HepG2 (cell line): ENCODE measurements around the gene EMP2. TPM values are rescaled to one million over a fixed set of nuclear protein-coding genes. Genes with fewer than 3 reads are reported as not detected.

Experiments used
- BCLAF1 ChIP-seq: fragments of 450-650 bp; IDR thresholded peaks from 2 replicates; pipeline ENCODE4 v1.6.1; 2017; ENCODE audit warnings: mild to moderate bottlenecking
- DPF2 ChIP-seq: sonication (generic); formaldehyde crosslinking; IDR thresholded peaks from 2 replicates; pipeline ENCODE4 v1.4.0; 2020; ENCODE audit warnings: mild to moderate bottlenecking, low read depth, missing genetic modification reagents, borderline replicate concordance
- FOSL2 ChIP-seq: sonication (generic); formaldehyde crosslinking; IDR thresholded peaks from 2 replicates; pipeline ENCODE4 v1.4.0; 2020; ENCODE audit warnings: missing genetic modification reagents
- GLI4 ChIP-seq: sonication (generic); formaldehyde crosslinking; IDR thresholded peaks from 2 replicates; pipeline ENCODE4 v1.5.1; 2020; ENCODE audit warnings: missing genetic modification reagents, mild to moderate bottlenecking, moderate library complexity, borderline replicate concordance
- HNRNPLL ChIP-seq: fragments of 200-400 bp; formaldehyde crosslinking; IDR thresholded peaks from 2 replicates; pipeline ENCODE4 v1.6.1; 2017; ENCODE audit warnings: mild to moderate bottlenecking, low read depth, low read length; ENCODE audit not compliant: poor library complexity, severe bottlenecking
- JUN ChIP-seq: sonication (generic); formaldehyde crosslinking; IDR thresholded peaks from 2 replicates; pipeline ENCODE4 v1.4.0; 2020; ENCODE audit warnings: mild to moderate bottlenecking, missing genetic modification reagents
- JUND ChIP-seq: sonication (generic); formaldehyde crosslinking; IDR thresholded peaks from 2 replicates; pipeline ENCODE4 v1.8.0; 2022; ENCODE audit warnings: mild to moderate bottlenecking, missing genetic modification reagents
- MEIS2 ChIP-seq: sonication (generic); formaldehyde crosslinking; IDR thresholded peaks from 2 replicates; pipeline ENCODE4 v1.9.0; 2021; ENCODE audit warnings: mild to moderate bottlenecking, missing genetic modification reagents
- RFX3 ChIP-seq: IDR thresholded peaks from 2 replicates; pipeline ENCODE4 v1.6.1; 2016; ENCODE audit warnings: missing biosample characterization, missing genetic modification reagents
- SETDB1 ChIP-seq: sonication (generic); formaldehyde crosslinking; IDR thresholded peaks from 2 replicates; pipeline ENCODE4 v1.5.1; 2020; ENCODE audit warnings: missing genetic modification reagents, mild to moderate bottlenecking, borderline replicate concordance
- SSRP1 ChIP-seq: IDR thresholded peaks from 2 replicates; pipeline ENCODE4 v1.6.1; 2016; ENCODE audit warnings: control low read depth
- THAP7 ChIP-seq: sonication (generic); formaldehyde crosslinking; IDR thresholded peaks from 2 replicates; pipeline ENCODE4 v1.8.1; 2023; ENCODE audit warnings: mild to moderate bottlenecking, missing genetic modification reagents
- TRIM24 ChIP-seq: sonication (generic); formaldehyde crosslinking; IDR thresholded peaks from 2 replicates; pipeline ENCODE4 v1.8.0; 2022; ENCODE audit warnings: mild to moderate bottlenecking, missing genetic modification reagents
- YY1 ChIP-seq: IDR thresholded peaks from 2 replicates; pipeline ENCODE4 v1.6.1; 2011; ENCODE audit warnings: low read length, low read depth, moderate library complexity, mild to moderate bottlenecking; ENCODE audit not compliant: insufficient read depth, insufficient replicate concordance
- ZBTB26 ChIP-seq: IDR thresholded peaks from 2 replicates; pipeline ENCODE4 v1.6.1; 2016; ENCODE audit warnings: missing compliant biosample characterization, missing genetic modification reagents, borderline replicate concordance
- ZBTB49 ChIP-seq: sonication (generic); formaldehyde crosslinking; IDR thresholded peaks from 2 replicates; pipeline ENCODE4 v1.4.0; 2020; ENCODE audit warnings: missing genetic modification reagents, borderline replicate concordance
- ZC3H13 ChIP-seq: sonication (generic); formaldehyde crosslinking; IDR thresholded peaks from 2 replicates; pipeline ENCODE4 v1.8.1; 2023; ENCODE audit warnings: mild to moderate bottlenecking, missing genetic modification reagents, moderate library complexity
- ZKSCAN5 ChIP-seq: sonication (generic); formaldehyde crosslinking; IDR thresholded peaks from 2 replicates; pipeline ENCODE4 v1.5.1; 2020; ENCODE audit warnings: mild to moderate bottlenecking, missing genetic modification reagents
- ZNF780A ChIP-seq: sonication (generic); formaldehyde crosslinking; IDR thresholded peaks from 2 replicates; pipeline ENCODE4 v1.8.0; 2022; ENCODE audit warnings: mild to moderate bottlenecking, missing genetic modification reagents, moderate library complexity
- polyA plus RNA-seq, 8 experiments: library from polyadenylated mRNA; depleted of rRNA in 3 of 8; stranded (reverse) in 7 of 8; unstranded in 1 of 8; fragments of >200 nt; fragmentation: Illumina TruSeq in 4 of 8; extraction: Trizol in 4 of 8; gene quantifications; 2 replicates each; pipeline versions ENCODE4 v1.2.1 to v1.2.3, GENCODE V29; 2011 to 2016; ENCODE audit warnings: low read depth in 4 of 8, missing spikeins in 1 of 8, mixed read lengths in 1 of 8; ENCODE audit not compliant: insufficient read depth in 1 of 8
- total RNA-seq, 5 experiments: library from RNA; depleted of rRNA; stranded (reverse); fragments of >200 nt; fragmentation: Illumina TruSeq; extraction: Trizol; gene quantifications; 2 replicates each; pipeline ENCODE4 v1.2.3, GENCODE V29; 2016; ENCODE audit warnings: low read depth in 1 of 5
- TF ChIP-seq, protein P1 (sequence below): sonication (generic); formaldehyde crosslinking; IDR thresholded peaks from 2 replicates; pipeline ENCODE4 v1.4.0; 2020; ENCODE audit warnings: missing genetic modification reagents

The EMP2 gene
- total and polyA plus RNA-seq, 2 of the 13 experiments (the other 11 are each of a cell fraction or from before 2014, with no cell fraction given), result 24.6 to 91.2 TPM

GRCh38 chr16:10616756-10617640 is 36.6 kb upstream of the EMP2 start (continued):
- TF ChIP-seq, protein P1, sequence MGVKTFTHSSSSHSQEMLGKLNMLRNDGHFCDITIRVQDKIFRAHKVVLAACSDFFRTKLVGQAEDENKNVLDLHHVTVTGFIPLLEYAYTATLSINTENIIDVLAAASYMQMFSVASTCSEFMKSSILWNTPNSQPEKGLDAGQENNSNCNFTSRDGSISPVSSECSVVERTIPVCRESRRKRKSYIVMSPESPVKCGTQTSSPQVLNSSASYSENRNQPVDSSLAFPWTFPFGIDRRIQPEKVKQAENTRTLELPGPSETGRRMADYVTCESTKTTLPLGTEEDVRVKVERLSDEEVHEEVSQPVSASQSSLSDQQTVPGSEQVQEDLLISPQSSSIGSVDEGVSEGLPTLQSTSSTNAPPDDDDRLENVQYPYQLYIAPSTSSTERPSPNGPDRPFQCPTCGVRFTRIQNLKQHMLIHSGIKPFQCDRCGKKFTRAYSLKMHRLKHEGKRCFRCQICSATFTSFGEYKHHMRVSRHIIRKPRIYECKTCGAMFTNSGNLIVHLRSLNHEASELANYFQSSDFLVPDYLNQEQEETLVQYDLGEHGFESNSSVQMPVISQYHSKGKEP, result no peak
- TF ChIP-seq HNRNPLL (peak; percentile 64), BCLAF1 (no peak), TRIM24 (no peak), THAP7 (CRISPR knock-in tag) (no peak), ZBTB26 (CRISPR knock-in tag) (peak; percentile 75), MEIS2 (no peak), FOSL2 (peak; percentile 49; the same call in 1 of the 2 replicates), SETDB1 (no peak), ZBTB49 (CRISPR knock-in tag) (no peak), ZC3H13 (CRISPR knock-in tag) (0 out of 2 replicates have a peak, but pooled peaks have one; percentile 68), DPF2 (CRISPR knock-in tag) (peak; percentile 60), JUN (peak; percentile 61; the same call in 1 of the 2 replicates), RFX3 (CRISPR knock-in tag) (no peak), ZKSCAN5 (CRISPR knock-in tag) (peak; percentile 48; the same call in 1 of the 2 replicates), ZNF780A (CRISPR knock-in tag) (no peak), JUND (CRISPR knock-in tag) (0 out of 2 replicates have a peak, but pooled peaks have one; percentile 10), GLI4 (0 out of 2 replicates have a peak, but pooled peaks have one; percentile 19), SSRP1 (CRISPR knock-in tag) (no peak), YY1 (no peak)
